Transverse colon (tissue), 4 donors: ENCODE results near the gene NCKIPSD.

Experiments used
- CTCF ChIP-seq, 5 experiments: fragments of 200-600 bp in 3 of 5; fragments of 450-650 bp in 2 of 5; sonication (generic) in 3 of 5; IDR thresholded peaks; 1 replicate in 2 of 5; 2 replicates in 3 of 5; pipeline ENCODE4 v1.5.1; 2016 to 2017; ENCODE audit warnings: antibody characterized with exemption in 5 of 5, inconsistent platforms in 3 of 5, mild to moderate bottlenecking in 2 of 5, moderate library complexity in 1 of 5
- POLR2AphosphoS5 ChIP-seq, 3 donors: sonication (generic); formaldehyde crosslinking; IDR thresholded peaks; one replicate each; pipeline ENCODE4 v1.6.1; 2016; ENCODE audit warnings: antibody characterized with exemption in 3 of 3

- TF ChIP-seq CTCF (IDR thresholded peaks at IDR 0.05) (no peak), POLR2AphosphoS5 (IDR thresholded peaks at IDR 0.05) (no peak)
These were observed 964 bp upstream of the NCKIPSD start for GRCh38 chr3:48686538-48687219.
